ENCODE measurements around the gene LRCH1. TPM values are rescaled to one million over a fixed set of nuclear protein-coding genes. Genes with fewer than 3 reads are reported as not detected.

LRCH1 gene
- total and polyA plus RNA-seq, 11 donors, result 4.5 to 20.1 (median 12.5) TPM

DNA sequence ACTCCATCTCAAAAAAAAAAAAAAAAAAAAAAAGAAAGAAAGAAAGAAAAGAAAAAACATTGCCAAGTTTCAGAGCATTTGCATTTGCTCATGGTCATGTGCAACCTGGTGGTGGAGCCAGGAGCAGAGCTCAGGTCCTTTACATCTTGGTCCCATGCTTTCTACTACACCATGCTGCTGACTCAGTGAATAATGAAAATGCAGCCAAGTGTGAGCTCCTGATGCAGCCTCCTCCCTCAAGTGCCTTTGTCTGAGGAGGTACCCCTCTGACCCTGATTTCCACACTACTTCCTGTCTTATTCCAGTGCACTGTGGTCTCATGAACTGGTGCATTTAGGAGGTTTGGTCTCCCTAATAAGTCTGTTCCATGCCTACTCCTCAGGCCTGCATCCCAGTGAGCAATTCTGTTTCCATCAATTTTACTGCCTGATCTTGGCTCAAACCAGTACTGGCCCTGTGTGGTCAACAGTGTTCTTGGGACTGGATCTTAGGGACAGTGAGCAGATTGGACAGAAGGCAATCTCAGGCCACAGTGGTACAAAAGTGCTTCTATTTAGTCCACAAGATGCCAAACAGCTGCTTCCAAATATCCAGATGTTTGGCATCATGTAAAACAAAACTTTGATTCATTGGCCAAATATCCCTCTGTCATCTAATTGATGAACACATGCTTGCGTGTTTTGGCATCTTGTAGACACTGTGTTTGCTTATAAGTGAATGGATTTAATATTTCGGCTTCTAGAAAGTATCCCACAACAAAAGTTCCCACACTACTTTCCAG is 28.8 kb upstream of the LRCH1 start:
- H3K36me3 ChIP-seq, result no peaks in the 10 kb centered on the region
- peak overlapping the region in 3 of 12 donors; percentile 8 to 47 (median 27) for H3K27ac ChIP-seq
- ATAC-seq (peak; percentile 68 to 88 (median 82)), DNase-seq (peak in 1 of 5 donors; percentile 19)
- 70 to 80% (median 78%) methylated on average over 2 of the region's 2 CpGs for WGBS, 4 donors
- H3K4me1 ChIP-seq, result peaks cover 6 to 36% (median 20%) of the 10 kb centered on the region in 12 donors
- intact Hi-C loops (cut with DNase I), result no loop called here
- peaks cover 0 to 8% (median 2%) of the 10 kb centered on the region in 12 donors for H3K9me3 ChIP-seq
- TF ChIP-seq, protein P1, sequence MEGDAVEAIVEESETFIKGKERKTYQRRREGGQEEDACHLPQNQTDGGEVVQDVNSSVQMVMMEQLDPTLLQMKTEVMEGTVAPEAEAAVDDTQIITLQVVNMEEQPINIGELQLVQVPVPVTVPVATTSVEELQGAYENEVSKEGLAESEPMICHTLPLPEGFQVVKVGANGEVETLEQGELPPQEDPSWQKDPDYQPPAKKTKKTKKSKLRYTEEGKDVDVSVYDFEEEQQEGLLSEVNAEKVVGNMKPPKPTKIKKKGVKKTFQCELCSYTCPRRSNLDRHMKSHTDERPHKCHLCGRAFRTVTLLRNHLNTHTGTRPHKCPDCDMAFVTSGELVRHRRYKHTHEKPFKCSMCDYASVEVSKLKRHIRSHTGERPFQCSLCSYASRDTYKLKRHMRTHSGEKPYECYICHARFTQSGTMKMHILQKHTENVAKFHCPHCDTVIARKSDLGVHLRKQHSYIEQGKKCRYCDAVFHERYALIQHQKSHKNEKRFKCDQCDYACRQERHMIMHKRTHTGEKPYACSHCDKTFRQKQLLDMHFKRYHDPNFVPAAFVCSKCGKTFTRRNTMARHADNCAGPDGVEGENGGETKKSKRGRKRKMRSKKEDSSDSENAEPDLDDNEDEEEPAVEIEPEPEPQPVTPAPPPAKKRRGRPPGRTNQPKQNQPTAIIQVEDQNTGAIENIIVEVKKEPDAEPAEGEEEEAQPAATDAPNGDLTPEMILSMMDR (IDR thresholded peaks at IDR 0.05), result no peak
- no peak for TF ChIP-seq POLR2A (IDR thresholded peaks at IDR 0.05)
- no peaks in the 10 kb centered on the region for H3K27me3 ChIP-seq
- no peak overlapping the region for H3K4me3 ChIP-seq

DNA sequence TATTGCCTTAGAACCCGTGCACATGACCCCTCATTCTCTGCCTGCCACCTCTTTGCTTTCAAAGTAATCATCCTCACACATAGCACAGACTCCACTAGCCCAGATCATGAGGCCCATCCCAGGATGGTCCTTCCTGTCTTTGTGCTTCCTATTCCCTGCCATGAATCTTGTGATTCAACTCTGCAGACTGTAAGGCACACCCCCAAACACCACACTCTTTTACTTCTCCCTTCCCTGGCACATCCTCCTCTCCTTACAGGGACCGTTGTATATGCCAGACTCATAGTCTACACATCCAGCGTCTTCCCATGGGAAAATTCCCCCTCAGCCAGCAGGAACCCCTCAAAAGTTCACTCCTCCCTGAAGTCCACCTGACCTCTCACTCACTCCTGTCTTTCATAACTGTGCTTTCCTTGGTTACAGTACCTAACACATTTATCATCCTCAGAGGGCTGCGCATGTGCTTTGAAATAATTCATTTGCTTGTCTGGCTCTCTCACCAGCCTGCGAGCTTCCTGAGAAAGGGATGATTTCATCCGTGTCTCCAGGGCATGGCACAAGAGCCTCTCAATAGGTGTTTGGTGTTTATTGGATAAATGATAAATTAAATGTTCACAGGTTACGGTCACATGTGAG is 26.8 kb upstream of the LRCH1 start:
- no peak for TF ChIP-seq POLR2A (IDR thresholded peaks at IDR 0.05)
- TF ChIP-seq, protein P1 (IDR thresholded peaks at IDR 0.05), result no peak
- 76 to 83% (median 78%) methylated on average over 7 of the region's 7 CpGs for whole genome bisulfite sequencing, 4 donors
- Histone ChIP-seq H3K4me3 (no peak overlapping the region), H3K36me3 (no peaks in the 10 kb centered on the region), H3K9me3 (peaks cover 0 to 7% (median 2%) of the 10 kb centered on the region in 12 donors), H3K4me1 (peaks cover 6 to 29% (median 17%) of the 10 kb centered on the region in 12 donors), H3K27ac (no peak overlapping the region), H3K27me3 (no peaks in the 10 kb centered on the region)
- DNase-seq (no peak), ATAC-seq (no peak)
- intact Hi-C loops (cut with DNase I), result no loop called here

DNA sequence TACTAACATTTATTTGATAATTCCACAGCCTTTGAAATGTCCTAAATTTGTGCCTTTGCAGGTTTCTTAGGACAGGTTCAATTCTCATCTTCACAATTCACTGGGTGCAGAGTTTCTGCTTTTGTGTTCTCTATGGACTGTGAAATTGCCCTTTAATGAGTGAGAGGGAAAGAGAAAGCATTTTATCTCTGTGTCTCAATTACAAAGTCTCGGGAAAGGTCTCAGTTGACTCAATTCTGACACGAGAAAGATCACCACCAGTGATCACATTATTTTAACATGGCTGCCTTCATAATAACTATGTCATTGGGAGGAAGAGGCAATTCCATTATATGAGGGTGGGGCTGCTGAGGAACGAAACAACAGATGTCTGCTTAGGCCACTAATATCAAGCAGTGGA is 26.2 kb upstream of the LRCH1 start:
- Histone ChIP-seq H3K4me3 (no peak overlapping the region), H3K36me3 (no peaks in the 10 kb centered on the region), H3K4me1 (peaks cover 6 to 32% (median 17%) of the 10 kb centered on the region in 12 donors), H3K27ac (no peak overlapping the region), H3K9me3 (peaks cover 0 to 2% (median 0%) of the 10 kb centered on the region in 12 donors), H3K27me3 (no peaks in the 10 kb centered on the region)
- 50 to 68% (median 56%) methylated on average over 3 of the region's 3 CpGs for whole genome bisulfite sequencing, 4 donors
- intact Hi-C loops (cut with DNase I), result no loop called here
- ATAC-seq (no peak), DNase-seq (no peak)
- no peak for TF ChIP-seq POLR2A (IDR thresholded peaks at IDR 0.05)
- TF ChIP-seq, protein P1 (IDR thresholded peaks at IDR 0.05), result no peak

DNA sequence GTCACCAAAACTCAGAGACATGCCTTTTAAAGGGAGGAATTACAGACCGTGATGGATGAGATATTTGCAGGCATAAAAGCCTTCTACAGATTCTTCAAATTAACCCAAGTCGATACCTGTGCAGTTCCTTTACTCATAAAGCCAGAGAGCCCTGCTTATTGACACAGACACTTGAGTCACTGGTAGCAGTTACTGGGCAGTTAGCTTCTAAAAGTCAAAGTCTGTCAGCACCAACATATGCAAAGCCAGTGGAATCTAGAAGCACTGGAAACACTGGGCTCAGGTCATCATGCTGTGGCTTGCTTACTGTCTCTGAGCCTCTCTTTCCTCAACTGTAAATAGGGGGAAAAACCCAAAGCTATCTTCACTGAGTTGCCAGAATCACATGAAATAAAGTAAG is 25.7 kb upstream of the LRCH1 start:
- H3K27me3 ChIP-seq, result no peaks in the 10 kb centered on the region

More for the DNA sequence above, 25.7 kb upstream of the LRCH1 start:
- DNase-seq (no peak), ATAC-seq (no peak)
- TF ChIP-seq, protein P1 (IDR thresholded peaks at IDR 0.05), result no peak
- TF ChIP-seq POLR2A (IDR thresholded peaks at IDR 0.05), result no peak
- Histone ChIP-seq H3K9me3 (no peaks in the 10 kb centered on the region), H3K36me3 (no peaks in the 10 kb centered on the region), H3K4me1 (peaks cover 5 to 29% (median 13%) of the 10 kb centered on the region in 12 donors), H3K4me3 (no peak overlapping the region), H3K27ac (no peak overlapping the region)
- intact Hi-C loops (cut with DNase I), result no loop called here
- WGBS, 4 donors, result 58 to 87% (median 77%) methylated on average over 2 of the region's 2 CpGs
